H9 (cell line): ENCODE measurements around the gene ORAI1. TPM values are rescaled to one million over a fixed set of nuclear protein-coding genes. Genes with fewer than 3 reads are reported as not detected.
A peak's percentile ranks its signal among the peaks of the same experiment; 100 is the strongest.

Experiments
- DNase-seq: peaks from one replicate; pipeline ENCODE4 v3.0.0-alpha.2; 2017
- H2AFZ ChIP-seq: one replicate; pipeline ENCODE4 v1.6.1; 2013; ENCODE audit warnings: mild to moderate bottlenecking, low read length, control low read depth, moderate library complexity
- H2AK5ac ChIP-seq: 2 replicates; pipeline ENCODE4 v1.6.1; 2013; ENCODE audit warnings: low read length, control low read depth, mixed read lengths; ENCODE audit not compliant: insufficient read length
- H2BK120ac ChIP-seq: one replicate; pipeline ENCODE4 v1.6.1; 2013; ENCODE audit warnings: low read depth, mild to moderate bottlenecking, low read length, control low read depth, inconsistent platforms; ENCODE audit not compliant: poor library complexity, severe bottlenecking
- H2BK12ac ChIP-seq: 2 replicates; pipeline ENCODE4 v1.6.1; 2013; ENCODE audit warnings: low read length, control low read depth, mixed read lengths, low read depth; ENCODE audit not compliant: insufficient read length
- H2BK15ac ChIP-seq: 2 replicates; pipeline ENCODE4 v1.6.1; 2013; ENCODE audit warnings: low read depth, low read length, control low read depth
- H2BK20ac ChIP-seq: one replicate; pipeline ENCODE4 v1.6.1; 2013; ENCODE audit warnings: low read depth, mild to moderate bottlenecking, low read length, control low read depth, inconsistent platforms; ENCODE audit not compliant: poor library complexity, severe bottlenecking
- H2BK5ac ChIP-seq: 2 replicates; pipeline ENCODE4 v1.6.1; 2013; ENCODE audit warnings: low read length, control low read depth, mixed read lengths; ENCODE audit not compliant: insufficient read length
- H3K14ac ChIP-seq: 2 replicates; pipeline ENCODE4 v1.6.1; 2013; ENCODE audit warnings: low read length, control low read depth; ENCODE audit not compliant: insufficient read depth
- H3K18ac ChIP-seq: 2 replicates; pipeline ENCODE4 v1.6.1; 2013; ENCODE audit warnings: low read depth, mild to moderate bottlenecking, mixed read lengths, low read length, control low read depth; ENCODE audit not compliant: insufficient read length
- H3K23ac ChIP-seq: 2 replicates; pipeline ENCODE4 v1.6.1; 2013; ENCODE audit warnings: low read length, control low read depth, mixed read lengths, low read depth; ENCODE audit not compliant: insufficient read length
- H3K23me2 ChIP-seq: 2 replicates; pipeline ENCODE4 v1.6.1; 2013; ENCODE audit warnings: low read depth, mild to moderate bottlenecking, mixed read lengths, low read length, control low read depth; ENCODE audit not compliant: insufficient read length, poor library complexity, severe bottlenecking
- H3K27ac ChIP-seq: 2 replicates; pipeline ENCODE4 v1.5.1; 2013; ENCODE audit warnings: low read length, control low read depth, mixed read lengths, low read depth; ENCODE audit not compliant: insufficient read length
- H3K27me3 ChIP-seq: 2 replicates; pipeline ENCODE4 v1.6.1; 2013; ENCODE audit warnings: low read length, control low read depth, inconsistent platforms; ENCODE audit not compliant: insufficient read depth
- H3K4ac ChIP-seq: 2 replicates; pipeline ENCODE4 v1.6.1; 2013; ENCODE audit warnings: low read depth, mild to moderate bottlenecking, control low read depth, inconsistent platforms, low read length, moderate library complexity
- H3K4me1 ChIP-seq: 2 replicates; pipeline ENCODE4 v1.6.1; 2013; ENCODE audit warnings: low read length, control low read depth, inconsistent platforms; ENCODE audit not compliant: insufficient read depth
- H3K4me2 ChIP-seq: 2 replicates; pipeline ENCODE4 v1.6.1; 2013; ENCODE audit warnings: low read length, control low read depth, mixed read lengths; ENCODE audit not compliant: insufficient read length, insufficient read depth
- H3K56ac ChIP-seq: 2 replicates; pipeline ENCODE4 v1.6.1; 2013; ENCODE audit warnings: low read depth, mild to moderate bottlenecking, mixed read lengths, low read length, control low read depth; ENCODE audit not compliant: insufficient read length
- H3K79me1 ChIP-seq: 2 replicates; pipeline ENCODE4 v1.6.1; 2013; ENCODE audit warnings: low read depth, mild to moderate bottlenecking, moderate library complexity, low read length, control low read depth, inconsistent platforms; ENCODE audit not compliant: insufficient read depth, poor library complexity, severe bottlenecking
- H3K79me2 ChIP-seq: 2 replicates; pipeline ENCODE4 v1.6.1; 2013; ENCODE audit warnings: low read length, control low read depth, inconsistent platforms; ENCODE audit not compliant: insufficient read depth
- H3K9ac ChIP-seq: 2 replicates; pipeline ENCODE4 v1.6.1; 2013; ENCODE audit warnings: low read length, control low read depth, mixed read lengths; ENCODE audit not compliant: insufficient read length; ENCODE audit errors: extremely low read depth
- H3K9me3 ChIP-seq: one replicate; pipeline ENCODE4 v1.6.1; 2013; ENCODE audit warnings: low read depth, low read length, inconsistent platforms; ENCODE audit not compliant: control insufficient read depth
- H3T11ph ChIP-seq: one replicate; pipeline ENCODE4 v1.6.1; 2013; ENCODE audit warnings: mild to moderate bottlenecking, low read length, control low read depth, inconsistent platforms
- H4K20me1 ChIP-seq: one replicate; pipeline ENCODE4 v1.6.1; 2013; ENCODE audit not compliant: control insufficient read depth, insufficient read length, insufficient read depth
- H4K5ac ChIP-seq: 2 replicates; pipeline ENCODE4 v1.6.1; 2013; ENCODE audit warnings: low read depth, mild to moderate bottlenecking, mixed read lengths, low read length, control low read depth; ENCODE audit not compliant: insufficient read length
- H4K8ac ChIP-seq: replicated peaks from 2 replicates; pipeline ENCODE4 v1.6.1; 2013; ENCODE audit warnings: low read length, control low read depth, mixed read lengths, low read depth; ENCODE audit not compliant: insufficient read length
- H4K91ac ChIP-seq: 2 replicates; pipeline ENCODE4 v1.6.1; 2013; ENCODE audit warnings: low read depth, mild to moderate bottlenecking, moderate library complexity, mixed read lengths, low read length, control low read depth; ENCODE audit not compliant: insufficient read length
- H3K27ac Mint-ChIP-seq, 3 experiments: 2 replicates in 2 of 3; 3 replicates in 1 of 3; pipeline ENCODE4 v1.8.0; 2020 to 2021; ENCODE audit warnings: mixed read lengths in 3 of 3, mild to moderate bottlenecking in 1 of 3, moderate library complexity in 1 of 3
- H3K27me3 Mint-ChIP-seq: 2 replicates; pipeline ENCODE4 v1.8.0; 2021; ENCODE audit warnings: low read depth, mild to moderate bottlenecking, moderate library complexity, mixed read lengths
- H3K36me3 Mint-ChIP-seq, 3 experiments: 2 replicates in 2 of 3; 3 replicates in 1 of 3; pipeline ENCODE4 v1.8.0; 2020 to 2021; ENCODE audit warnings: low read depth in 3 of 3, mixed read lengths in 3 of 3; ENCODE audit not compliant: insufficient read depth in 1 of 3
- H3K4me1 Mint-ChIP-seq, 2 experiments: 2 replicates each; pipeline ENCODE4 v1.8.0; 2020; ENCODE audit warnings: mixed read lengths in 2 of 2
- H3K4me3 Mint-ChIP-seq, 2 experiments: 2 replicates in 1 of 2; 3 replicates in 1 of 2; pipeline ENCODE4 v1.8.0; 2020 to 2021; ENCODE audit warnings: mild to moderate bottlenecking in 2 of 2, mixed read lengths in 2 of 2, moderate library complexity in 1 of 2
- H3K9me3 Mint-ChIP-seq, 2 experiments: 2 replicates in 1 of 2; 3 replicates in 1 of 2; pipeline ENCODE4 v1.8.0; 2020; ENCODE audit warnings: mild to moderate bottlenecking in 2 of 2, mixed read lengths in 2 of 2, moderate library complexity in 1 of 2
- CTCF ChIP-seq: fragments of 200-600 bp; sonication (generic); conservative IDR thresholded peaks from 3 replicates; pipeline ENCODE4 v1.8.0; 2021; ENCODE audit warnings: antibody characterized with exemption, mild to moderate bottlenecking
- WGBS: extraction: QIAGEN DNeasy Blood & Tissue Kit; methylation state at CpG from one replicate; pipeline ENCODE4 v1.1.7; 2013; ENCODE audit warnings: missing lambda C conversion rate, low lambda C conversion rate, mixed read lengths; ENCODE audit not compliant: insufficient read length; ENCODE audit errors: extremely low coverage; 5-methylcytosine and 5-hydroxymethylcytosine counted together
- total RNA-seq: library from RNA; stranded (reverse); gene quantifications from 2 replicates; pipeline ENCODE4 v1.2.1, GENCODE V29; 2021

The ORAI1 gene
- total RNA-seq, 1 experiment from 2014 or later, result 24.7 TPM

- H3K9me3 Mint-ChIP-seq, result no peaks in the 10 kb centered on the region
- Histone ChIP-seq H4K20me1 (no peaks in the 10 kb centered on the region), H3K14ac (no peak overlapping the region), H3K18ac (no peak overlapping the region), H3T11ph (no peak overlapping the region), H2BK20ac (no peak overlapping the region), H4K8ac (no peak overlapping the region), H3K23ac (no peak overlapping the region), H2AK5ac (no peak overlapping the region), H3K9me3 (no peaks in the 10 kb centered on the region), H2BK15ac (no peak overlapping the region), H3K79me2 (peaks cover 26% of the 10 kb centered on the region; the same call in 1 of the 2 replicates), H2AFZ (no peak overlapping the region), H3K4me1 (peaks cover 16% of the 10 kb centered on the region; the same call in 1 of the 2 replicates), H4K91ac (no peak overlapping the region), H2BK12ac (no peak overlapping the region), H4K5ac (no peak overlapping the region), H3K23me2 (peaks cover 19% of the 10 kb centered on the region), H3K4ac (no peak overlapping the region), H2BK120ac (no peak overlapping the region), H3K9ac (no peak overlapping the region), H3K56ac (no peak overlapping the region), H3K27ac (no peak overlapping the region), H3K27me3 (no peaks in the 10 kb centered on the region), H3K4me2 (peak overlapping the region; percentile 42), H3K79me1 (peaks cover 8% of the 10 kb centered on the region), H2BK5ac (no peak overlapping the region)
- no peaks in the 10 kb centered on the region for H3K27me3 Mint-ChIP-seq
- H3K4me3 Mint-ChIP-seq, result peak overlapping the region; percentile 83 to 91
- peak overlapping the region in 2 of 3 experiments; percentile 55 to 87; a peak in 1 of 7 replicates for H3K27ac Mint-ChIP-seq
- H3K36me3 Mint-ChIP-seq, result peaks cover 6 to 16% (median 10%) of the 10 kb centered on the region in 3 experiments
- H3K4me1 Mint-ChIP-seq, result peaks cover 44 to 64% of the 10 kb centered on the region in 2 experiments
- WGBS, result no CpG with 5 or more reads among the region's 8 CpGs
- DNase-seq, result no peak
- no peak for TF ChIP-seq CTCF
Observed at GRCh38 chr12:121628037-121628436, 1.7 kb downstream of the ORAI1 start.
